Osteoblast (primary cell): ENCODE results near the gene ANXA11. TPM values are rescaled to one million over a fixed set of nuclear protein-coding genes. Genes with fewer than 3 reads are reported as not detected.

Source experiments
- DNase-seq: peaks from one replicate; pipeline ENCODE4 v3.0.0; 2011; ENCODE audit warnings: low spot score, mixed read lengths; ENCODE audit not compliant: insufficient read length; ENCODE audit errors: missing footprints
- H2AFZ ChIP-seq: 2 replicates; pipeline ENCODE4 v1.6.0; 2011; ENCODE audit warnings: mild to moderate bottlenecking, low read length
- H3K27ac ChIP-seq: 2 replicates; pipeline ENCODE4 v1.5.1; 2011; ENCODE audit warnings: mild to moderate bottlenecking, low read depth, low read length, moderate library complexity
- H3K27me3 ChIP-seq: 2 replicates; pipeline ENCODE4 v1.6.0; 2012; ENCODE audit warnings: mild to moderate bottlenecking, control low read depth, inconsistent platforms, low read length, moderate library complexity; ENCODE audit not compliant: insufficient read depth
- H3K36me3 ChIP-seq: 2 replicates; pipeline ENCODE4 v1.5.1; 2011; ENCODE audit warnings: mild to moderate bottlenecking, low read length, control low read depth, moderate library complexity; ENCODE audit not compliant: insufficient read depth
- H3K4me1 ChIP-seq: 2 replicates; pipeline ENCODE4 v1.5.1; 2011; ENCODE audit warnings: mild to moderate bottlenecking, low read length, control low read depth, moderate library complexity; ENCODE audit not compliant: insufficient read depth
- H3K4me2 ChIP-seq: 2 replicates; pipeline ENCODE4 v1.6.0; 2011; ENCODE audit warnings: mild to moderate bottlenecking, low read length; ENCODE audit not compliant: insufficient read depth
- H3K4me3 ChIP-seq: fragments of 200-600 bp; sonication (generic); 3 replicates; pipeline ENCODE4 v1.5.1; 2012; ENCODE audit warnings: mild to moderate bottlenecking, low read length, inconsistent platforms; ENCODE audit not compliant: insufficient read depth
- H3K79me2 ChIP-seq: 2 replicates; pipeline ENCODE4 v1.6.0; 2012; ENCODE audit warnings: mild to moderate bottlenecking, low read length, control low read depth, inconsistent platforms; ENCODE audit not compliant: insufficient read depth
- H3K9me3 ChIP-seq: 2 replicates; pipeline ENCODE4 v1.5.1; 2011; ENCODE audit warnings: low read depth, low read length, control low read depth
- H4K20me1 ChIP-seq: 2 replicates; pipeline ENCODE4 v1.6.0; 2012; ENCODE audit warnings: mild to moderate bottlenecking, low read length, control low read depth; ENCODE audit not compliant: insufficient read depth
- total RNA-seq: library from RNA; depleted of rRNA; stranded (reverse); fragments of >200 nt; gene quantifications from 2 replicates; pipeline ENCODE4 v1.2.3, GENCODE V29; 2012
- TF ChIP-seq, protein P1 (sequence below): IDR thresholded peaks from 2 replicates; pipeline ENCODE4 v1.5.1; 2011; ENCODE audit warnings: mild to moderate bottlenecking, low read depth, low read length, moderate library complexity; ENCODE audit errors: extremely low read depth

The ANXA11 gene
- total RNA-seq, 1 donor, result 112 TPM

DNA sequence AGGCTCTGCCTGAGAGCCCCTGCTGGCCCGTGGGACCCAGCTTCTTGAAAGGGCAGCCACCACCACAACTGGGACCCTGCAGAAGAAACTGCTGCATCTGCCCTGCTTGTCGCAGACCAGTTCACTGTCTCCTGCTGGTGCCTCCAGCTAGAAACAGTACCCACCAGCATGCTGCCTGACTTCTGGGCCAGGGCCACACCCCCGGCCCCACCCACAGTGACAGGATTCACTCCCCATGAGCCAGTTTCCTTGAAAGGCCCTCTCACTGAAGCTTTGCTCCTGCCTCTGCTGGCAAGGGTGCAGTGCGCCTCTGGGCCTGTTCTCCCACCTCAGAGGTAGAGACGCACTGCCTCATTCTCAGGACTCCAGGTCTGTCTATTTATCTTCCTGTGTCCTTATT lies 32.4 kb downstream of the ANXA11 start:
- TF ChIP-seq, protein P1, sequence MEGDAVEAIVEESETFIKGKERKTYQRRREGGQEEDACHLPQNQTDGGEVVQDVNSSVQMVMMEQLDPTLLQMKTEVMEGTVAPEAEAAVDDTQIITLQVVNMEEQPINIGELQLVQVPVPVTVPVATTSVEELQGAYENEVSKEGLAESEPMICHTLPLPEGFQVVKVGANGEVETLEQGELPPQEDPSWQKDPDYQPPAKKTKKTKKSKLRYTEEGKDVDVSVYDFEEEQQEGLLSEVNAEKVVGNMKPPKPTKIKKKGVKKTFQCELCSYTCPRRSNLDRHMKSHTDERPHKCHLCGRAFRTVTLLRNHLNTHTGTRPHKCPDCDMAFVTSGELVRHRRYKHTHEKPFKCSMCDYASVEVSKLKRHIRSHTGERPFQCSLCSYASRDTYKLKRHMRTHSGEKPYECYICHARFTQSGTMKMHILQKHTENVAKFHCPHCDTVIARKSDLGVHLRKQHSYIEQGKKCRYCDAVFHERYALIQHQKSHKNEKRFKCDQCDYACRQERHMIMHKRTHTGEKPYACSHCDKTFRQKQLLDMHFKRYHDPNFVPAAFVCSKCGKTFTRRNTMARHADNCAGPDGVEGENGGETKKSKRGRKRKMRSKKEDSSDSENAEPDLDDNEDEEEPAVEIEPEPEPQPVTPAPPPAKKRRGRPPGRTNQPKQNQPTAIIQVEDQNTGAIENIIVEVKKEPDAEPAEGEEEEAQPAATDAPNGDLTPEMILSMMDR, result no peak
- H3K4me2 ChIP-seq, result no peak overlapping the region
- peaks cover 60% of the 10 kb centered on the region for H4K20me1 ChIP-seq
- H3K79me2 ChIP-seq, result peaks cover 89% of the 10 kb centered on the region
- H2AFZ ChIP-seq, result no peak overlapping the region
- H3K4me1 ChIP-seq, result peaks cover 6% of the 10 kb centered on the region
- peaks cover 28% of the 10 kb centered on the region for H3K36me3 ChIP-seq
- no peak for DNase-seq
- H3K27me3 ChIP-seq, result no peaks in the 10 kb centered on the region
- no peak overlapping the region for H3K27ac ChIP-seq
- H3K9me3 ChIP-seq, result no peaks in the 10 kb centered on the region
- no peak overlapping the region for H3K4me3 ChIP-seq

- Histone ChIP-seq H3K9me3 (no peaks in the 10 kb centered on the region), H3K27ac (peak overlapping the region; percentile 23), H3K27me3 (no peaks in the 10 kb centered on the region), H3K79me2 (peaks cover 88% of the 10 kb centered on the region), H2AFZ (no peak overlapping the region), H3K4me1 (peaks cover 6% of the 10 kb centered on the region), H3K4me3 (no peak overlapping the region), H3K4me2 (no peak overlapping the region), H3K36me3 (peaks cover 31% of the 10 kb centered on the region), H4K20me1 (peaks cover 62% of the 10 kb centered on the region)
- DNase-seq, result no peak
- TF ChIP-seq, protein P1, result no peak
These were observed 34.1 kb downstream of the ANXA11 start for GRCh38 chr10:80171248-80171660.

DNA sequence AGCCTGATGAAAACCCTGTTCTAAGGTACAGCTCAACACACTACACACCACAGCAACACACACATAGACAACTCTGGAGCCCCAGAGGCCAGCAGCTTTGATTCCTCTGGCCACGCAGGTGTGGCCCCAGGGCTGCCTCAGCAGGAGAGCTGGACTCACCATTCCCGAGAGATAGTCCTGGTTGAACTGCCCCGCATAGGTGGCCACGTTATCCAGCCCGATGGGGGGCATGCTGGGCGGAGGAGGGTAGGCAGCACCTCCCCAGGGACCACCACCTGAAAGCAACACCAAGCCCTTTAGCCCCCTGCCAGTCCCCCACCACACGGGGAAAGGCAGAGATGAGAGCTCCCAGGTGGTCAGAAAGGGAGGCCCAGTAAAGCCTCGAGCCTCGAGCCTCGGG lies 34.7 kb downstream of the ANXA11 start:
- Histone ChIP-seq H3K4me1 (peaks cover 12% of the 10 kb centered on the region), H3K27me3 (no peaks in the 10 kb centered on the region), H4K20me1 (peaks cover 63% of the 10 kb centered on the region), H3K79me2 (peaks cover 87% of the 10 kb centered on the region), H3K27ac (no peak overlapping the region), H3K9me3 (no peaks in the 10 kb centered on the region), H3K4me3 (no peak overlapping the region), H3K36me3 (peaks cover 34% of the 10 kb centered on the region), H3K4me2 (no peak overlapping the region), H2AFZ (no peak overlapping the region)
- no peak for DNase-seq
- TF ChIP-seq, protein P1, result no peak

GRCh38 chr10:80170026-80170425 lies 35.3 kb downstream of the ANXA11 start:
- Histone ChIP-seq H3K4me3 (no peak overlapping the region), H3K4me2 (no peak overlapping the region), H3K27ac (no peak overlapping the region), H3K79me2 (peaks cover 83% of the 10 kb centered on the region), H4K20me1 (peaks cover 65% of the 10 kb centered on the region), H3K9me3 (no peaks in the 10 kb centered on the region), H2AFZ (no peak overlapping the region), H3K27me3 (no peaks in the 10 kb centered on the region), H3K4me1 (peaks cover 18% of the 10 kb centered on the region), H3K36me3 (peaks cover 39% of the 10 kb centered on the region)
- TF ChIP-seq, protein P1, result no peak
- DNase-seq, result no peak
